Thymus (tissue), 11 donors: ENCODE results near the gene TACC2. TPM values are rescaled to one million over a fixed set of nuclear protein-coding genes. Genes with fewer than 3 reads are reported as not detected.

Experiments
- DNase-seq, 9 donors: peaks; one replicate each; pipeline ENCODE4 v3.0.0-alpha.2; 2013; ENCODE audit warnings: low spot score in 9 of 9, low read depth in 6 of 9, missing footprints in 1 of 9
- H3K27ac ChIP-seq, 2 donors: one replicate each; pipeline ENCODE4 v1.5.1; 2013; ENCODE audit warnings: control low read depth in 1 of 2, low read depth in 1 of 2, low read length in 1 of 2, mild to moderate bottlenecking in 1 of 2, moderate library complexity in 1 of 2
- H3K27me3 ChIP-seq, 2 donors: one replicate each; pipeline ENCODE4 v1.5.1; 2013; ENCODE audit warnings: low read length in 1 of 2; ENCODE audit not compliant: control insufficient read depth in 2 of 2, insufficient read depth in 1 of 2
- H3K36me3 ChIP-seq, 2 donors: one replicate each; pipeline ENCODE4 v1.5.1; 2013; ENCODE audit warnings: low read length in 1 of 2, mild to moderate bottlenecking in 1 of 2, moderate library complexity in 1 of 2; ENCODE audit not compliant: control insufficient read depth in 2 of 2, insufficient read depth in 2 of 2
- H3K4me1 ChIP-seq, 2 donors: one replicate each; pipeline ENCODE4 v1.5.1; 2013; ENCODE audit warnings: low read length in 2 of 2; ENCODE audit not compliant: control insufficient read depth in 2 of 2, insufficient read depth in 2 of 2
- H3K4me3 ChIP-seq, 2 donors: one replicate each; pipeline ENCODE4 v1.5.1; 2013; ENCODE audit warnings: low read length in 2 of 2, control low read depth in 1 of 2, mild to moderate bottlenecking in 1 of 2
- H3K9me3 ChIP-seq, 2 donors: one replicate each; pipeline ENCODE4 v1.5.1; 2013; ENCODE audit warnings: low read length in 1 of 2, mild to moderate bottlenecking in 1 of 2; ENCODE audit not compliant: control insufficient read depth in 2 of 2, insufficient read depth in 1 of 2
- WGBS: extraction: QIAGEN DNeasy Blood & Tissue Kit; methylation state at CpG from one replicate; pipeline ENCODE4 v1.1.7; 2013; 5-methylcytosine and 5-hydroxymethylcytosine counted together
- polyA plus RNA-seq: library from polyadenylated mRNA; stranded (reverse); fragments of 200-250 nt; gene quantifications from one replicate; pipeline ENCODE4 v1.2.3, GENCODE V29; 2013
- total RNA-seq: library from RNA; stranded (reverse); fragments of 120-200 nt; gene quantifications from one replicate; pipeline ENCODE4 v1.2.4, GENCODE V29; 2013
- donor health status: healthy.

The TACC2 gene
- total and polyA plus RNA-seq, 2 donors: 4.6 to 57.3 TPM

DNA sequence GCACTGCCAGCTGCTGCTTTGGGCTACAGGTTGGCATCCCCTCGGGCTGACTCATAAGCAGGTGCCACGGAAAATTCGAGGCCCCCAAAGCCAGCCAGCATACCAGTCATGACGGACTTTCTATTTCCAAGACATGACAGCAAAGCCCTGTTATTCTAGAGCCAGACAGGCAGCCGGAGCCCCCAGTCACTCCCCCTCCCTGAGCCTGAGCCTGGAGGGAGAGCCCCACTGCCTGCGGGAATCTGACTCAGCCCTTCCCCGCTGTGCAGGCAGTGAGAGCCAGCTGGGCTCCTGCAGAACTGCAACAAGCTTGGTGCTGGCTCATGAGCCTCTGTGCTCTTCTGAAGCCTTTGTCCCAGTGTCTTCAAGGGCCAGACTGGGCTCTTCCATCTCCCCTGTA lies 297.9 kb downstream of the TACC2 start:
- Histone ChIP-seq H3K27me3 (no peaks in the 10 kb centered on the region), H3K4me1 (no peaks in the 10 kb centered on the region), H3K4me3 (no peak overlapping the region), H3K36me3 (no peaks in the 10 kb centered on the region), H3K9me3 (no peaks in the 10 kb centered on the region), H3K27ac (no peak overlapping the region)
- DNase-seq: no peak
- 81% methylated on average over 7 of the region's 7 CpGs for WGBS

- no peaks in the 10 kb centered on the region for H3K27me3 ChIP-seq
- H3K4me3 ChIP-seq: no peak overlapping the region
- no peaks in the 10 kb centered on the region for H3K9me3 ChIP-seq
- H3K36me3 ChIP-seq: no peaks in the 10 kb centered on the region
- H3K4me1 ChIP-seq: no peaks in the 10 kb centered on the region
- DNase-seq: no peak
- WGBS: 62% methylated on average over 5 of the region's 5 CpGs
- no peak overlapping the region for H3K27ac ChIP-seq
These were observed 298.6 kb downstream of the TACC2 start for GRCh38 chr10:122287570-122287969.

- 97% methylated on average over 6 of the region's 6 CpGs for WGBS
These were observed 299.3 kb downstream of the TACC2 start for GRCh38 chr10:122288262-122288661.

GRCh38 chr10:122288917-122289316 lies 300.0 kb downstream of the TACC2 start:
- H3K4me3 ChIP-seq: no peak overlapping the region
- no peaks in the 10 kb centered on the region for H3K27me3 ChIP-seq
- 71% methylated on average over 3 of the region's 3 CpGs for WGBS
- no peaks in the 10 kb centered on the region for H3K4me1 ChIP-seq
- H3K27ac ChIP-seq: no peak overlapping the region
- DNase-seq: no peak
- no peaks in the 10 kb centered on the region for H3K36me3 ChIP-seq
- no peaks in the 10 kb centered on the region for H3K9me3 ChIP-seq

More at GRCh38 chr10:122288262-122288661, 299.3 kb downstream of the TACC2 start:
- Histone ChIP-seq H3K27ac (no peak overlapping the region), H3K4me3 (no peak overlapping the region), H3K36me3 (no peaks in the 10 kb centered on the region), H3K4me1 (no peaks in the 10 kb centered on the region), H3K27me3 (no peaks in the 10 kb centered on the region), H3K9me3 (no peaks in the 10 kb centered on the region)
- DNase-seq: no peak

DNA sequence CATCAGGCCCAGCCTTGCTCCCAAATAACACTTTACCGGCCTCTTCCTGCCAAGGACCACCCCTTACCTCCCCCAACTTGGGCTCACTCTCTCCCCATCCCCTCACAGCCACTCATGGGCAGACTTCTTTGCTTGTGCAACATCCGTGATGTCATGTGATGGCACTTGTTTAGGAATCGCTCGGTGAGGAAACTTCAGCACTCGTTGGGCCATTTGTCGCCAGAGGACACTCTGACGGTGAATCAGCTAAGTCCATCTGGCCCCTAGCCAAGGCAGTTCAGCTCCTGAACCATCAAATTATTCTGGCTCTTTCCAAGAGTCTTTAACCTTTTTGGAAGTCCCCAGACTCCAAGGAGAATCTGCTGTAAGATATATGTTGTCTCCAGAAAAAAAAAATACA lies 301.4 kb downstream of the TACC2 start:
- H3K36me3 ChIP-seq: no peaks in the 10 kb centered on the region
- 91% methylated on average over 7 of the region's 7 CpGs for WGBS
- H3K4me3 ChIP-seq: no peak overlapping the region
- no peaks in the 10 kb centered on the region for H3K4me1 ChIP-seq
- no peaks in the 10 kb centered on the region for H3K27me3 ChIP-seq
- no peaks in the 10 kb centered on the region for H3K9me3 ChIP-seq
- DNase-seq: no peak
- no peak overlapping the region for H3K27ac ChIP-seq

DNA sequence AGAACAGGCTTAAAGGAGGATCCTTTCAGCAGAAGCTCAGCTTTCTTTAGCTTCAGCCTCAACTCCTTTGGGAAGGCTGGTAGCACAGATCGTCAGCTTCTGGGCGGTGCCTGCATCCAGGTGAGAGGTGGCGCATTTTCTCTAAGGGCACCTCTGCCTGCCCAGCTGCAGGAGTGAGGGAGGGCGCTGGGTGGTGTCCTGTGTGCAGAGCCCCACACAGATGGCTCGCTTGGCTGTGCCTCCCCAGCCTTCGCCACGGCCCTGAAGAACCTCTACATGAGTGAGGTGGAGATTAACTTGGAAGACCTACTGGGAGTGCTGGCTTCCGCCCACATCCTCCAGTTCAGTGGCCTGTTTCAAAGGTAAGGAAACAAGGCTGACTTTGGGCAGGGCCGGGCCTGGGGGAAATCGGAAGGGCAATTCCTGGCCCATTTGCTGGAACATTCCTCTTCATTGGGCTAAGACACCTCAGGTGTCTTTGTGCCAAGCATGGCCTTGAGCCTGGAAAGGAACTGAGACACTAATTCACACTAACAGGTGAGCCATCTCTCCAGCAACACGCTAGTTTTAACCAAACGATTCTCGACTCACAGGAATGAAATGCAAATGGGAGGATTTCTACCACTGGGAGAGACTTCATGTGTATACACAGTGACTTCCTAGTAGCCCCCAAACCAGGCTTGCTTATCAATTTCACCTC lies 302.0 kb downstream of the TACC2 start:
- DNase-seq: no peak
- Histone ChIP-seq H3K9me3 (no peaks in the 10 kb centered on the region), H3K36me3 (no peaks in the 10 kb centered on the region), H3K4me3 (no peak overlapping the region), H3K27me3 (no peaks in the 10 kb centered on the region), H3K4me1 (no peaks in the 10 kb centered on the region), H3K27ac (no peak overlapping the region)
- WGBS: 94% methylated on average over 13 of the region's 13 CpGs

GRCh38 chr10:122291739-122292138 lies 302.8 kb downstream of the TACC2 start:
- Histone ChIP-seq H3K4me3 (no peak overlapping the region), H3K4me1 (no peaks in the 10 kb centered on the region), H3K27me3 (no peaks in the 10 kb centered on the region), H3K9me3 (no peaks in the 10 kb centered on the region), H3K27ac (no peak overlapping the region), H3K36me3 (no peaks in the 10 kb centered on the region)
- DNase-seq: no peak
- WGBS: 88% methylated on average over 5 of the region's 5 CpGs

DNA sequence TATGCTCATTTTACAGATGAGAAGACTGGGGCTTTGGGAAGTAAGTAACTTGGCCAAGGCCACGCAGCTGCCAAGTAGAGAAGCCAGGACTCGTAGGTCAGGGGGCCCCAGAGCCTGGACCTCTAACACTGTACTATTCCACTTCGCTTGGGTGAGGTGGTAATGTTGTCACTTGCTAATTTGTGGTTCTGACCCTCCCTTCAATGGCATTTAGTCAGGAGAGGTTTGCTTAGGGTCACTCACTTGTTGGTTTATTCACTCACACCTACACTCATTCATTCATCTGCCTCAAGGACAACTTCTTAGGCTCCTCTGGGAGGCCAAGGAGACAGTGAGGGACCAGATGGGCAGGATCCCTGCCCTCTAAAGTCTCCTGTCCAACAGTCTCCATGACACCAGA lies 303.4 kb downstream of the TACC2 start:
- Histone ChIP-seq H3K4me1 (no peaks in the 10 kb centered on the region), H3K27me3 (no peaks in the 10 kb centered on the region), H3K36me3 (no peaks in the 10 kb centered on the region), H3K27ac (no peak overlapping the region), H3K9me3 (no peaks in the 10 kb centered on the region), H3K4me3 (no peak overlapping the region)
- WGBS: 83% methylated on average over 3 of the region's 3 CpGs
- DNase-seq: no peak

- no peaks in the 10 kb centered on the region for H3K4me1 ChIP-seq
- H3K36me3 ChIP-seq: no peaks in the 10 kb centered on the region
- no peak overlapping the region for H3K27ac ChIP-seq
- H3K9me3 ChIP-seq: no peaks in the 10 kb centered on the region
- WGBS: 90% methylated on average over 10 of the region's 10 CpGs
- no peaks in the 10 kb centered on the region for H3K27me3 ChIP-seq
- H3K4me3 ChIP-seq: no peak overlapping the region
- DNase-seq: no peak
These were observed 304.4 kb downstream of the TACC2 start for GRCh38 chr10:122293156-122293960.
